HAP-1 (cell line): ENCODE measurements around the gene PALM.
"Not testable (repeated sequence)": the region's sequence is repeated elsewhere in the genome, so short reads cannot be mapped to it uniquely, and the experiment has no call there.

ENCODE experiments used
- DNase-seq, 2 experiments: peaks; one replicate each; pipeline ENCODE4 v3.0.0-alpha.2; 2016 to 2020; ENCODE audit warnings: low spot score in 2 of 2
- H3K27me3 ChIP-seq: fragments of 250-450 bp; sonication (Bioruptor Pico); 2 replicates; pipeline ENCODE4 v1.5.1; 2020; ENCODE audit warnings: low read depth, mild to moderate bottlenecking, moderate library complexity
- H3K36me3 ChIP-seq: fragments of 250-450 bp; sonication (Bioruptor Pico); replicated peaks from 2 replicates; pipeline ENCODE4 v1.5.1; 2020; ENCODE audit warnings: mild to moderate bottlenecking
- H3K4me1 ChIP-seq: fragments of 250-450 bp; sonication (Bioruptor Pico); 2 replicates; pipeline ENCODE4 v1.5.1; 2020; ENCODE audit warnings: mild to moderate bottlenecking
- H3K4me3 ChIP-seq: fragments of 250-450 bp; sonication (Bioruptor Pico); 2 replicates; pipeline ENCODE4 v1.5.1; 2020; ENCODE audit warnings: mild to moderate bottlenecking, moderate library complexity
- H3K9me3 ChIP-seq: fragments of 250-450 bp; sonication (Bioruptor Pico); 2 replicates; pipeline ENCODE4 v1.5.1; 2020; ENCODE audit warnings: mild to moderate bottlenecking, moderate library complexity
- in situ Hi-C: fragments of 300-500 bp; cut with MboI; formaldehyde crosslinking; loops from 3 replicates; pipeline ENCODE4 v1.14.3; 2020; ENCODE audit warnings: low sequenced_read_pairs, inconsistent platforms, mixed read lengths

The PALM gene, protein sequence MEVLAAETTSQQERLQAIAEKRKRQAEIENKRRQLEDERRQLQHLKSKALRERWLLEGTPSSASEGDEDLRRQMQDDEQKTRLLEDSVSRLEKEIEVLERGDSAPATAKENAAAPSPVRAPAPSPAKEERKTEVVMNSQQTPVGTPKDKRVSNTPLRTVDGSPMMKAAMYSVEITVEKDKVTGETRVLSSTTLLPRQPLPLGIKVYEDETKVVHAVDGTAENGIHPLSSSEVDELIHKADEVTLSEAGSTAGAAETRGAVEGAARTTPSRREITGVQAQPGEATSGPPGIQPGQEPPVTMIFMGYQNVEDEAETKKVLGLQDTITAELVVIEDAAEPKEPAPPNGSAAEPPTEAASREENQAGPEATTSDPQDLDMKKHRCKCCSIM

DNA sequence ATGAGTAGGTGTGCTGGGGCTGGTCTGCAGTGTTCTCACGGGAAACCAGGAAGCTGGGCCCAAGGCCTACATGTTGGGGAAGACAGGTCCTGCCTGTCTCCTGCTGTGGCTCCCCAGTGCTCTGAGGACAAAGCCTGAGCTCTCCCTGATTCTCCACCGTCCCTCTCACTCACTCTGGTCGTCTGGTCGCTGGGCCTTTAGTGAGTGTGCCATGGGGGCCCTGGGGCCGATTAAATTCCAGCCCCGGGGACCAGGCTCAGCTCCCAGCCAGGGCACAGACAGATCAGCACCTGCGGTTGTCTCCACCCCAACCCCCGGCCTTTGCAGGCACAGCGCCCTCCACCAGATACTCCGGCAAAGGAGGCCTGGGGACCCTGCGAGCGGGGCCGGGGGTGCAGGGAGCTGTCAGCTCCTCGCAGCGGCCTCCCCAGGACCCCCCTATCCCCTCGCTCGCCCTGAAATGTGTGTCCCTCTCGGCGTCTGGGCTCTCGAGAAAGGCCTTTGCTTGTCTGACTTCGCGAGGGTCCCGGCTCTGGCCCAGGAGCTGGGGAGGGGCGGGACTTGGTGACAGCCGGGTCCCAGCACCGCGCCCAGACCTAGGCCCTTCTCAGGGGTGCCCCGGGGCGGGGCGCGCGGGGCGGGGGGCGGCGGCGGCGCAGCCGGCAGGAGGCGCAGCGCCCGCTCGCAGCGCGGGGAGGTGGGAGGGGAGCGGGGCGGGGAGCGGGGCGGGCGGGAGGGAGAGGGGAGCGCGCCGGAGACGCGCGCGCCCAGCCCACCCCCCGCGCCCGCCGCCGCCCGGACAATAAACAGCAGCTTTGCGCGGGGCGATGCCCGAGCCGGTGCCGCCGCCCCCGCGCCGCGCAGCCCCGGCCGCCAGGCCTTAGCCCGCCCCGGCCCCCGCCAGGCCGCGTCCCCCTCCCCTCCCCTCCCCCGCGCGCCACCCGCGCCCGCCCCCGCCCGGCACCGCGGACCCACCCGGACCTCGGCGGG is at the start of gene PALM:
Gene PALM (plus strand): TSS at position 782 of the 990 bp plus-strand sequence. CDS start 212 bp downstream, outside the sequence.
- in situ Hi-C loops = no loop called here
- peak; percentile 35 to 80 for DNase-seq
- H3K27me3 ChIP-seq = no peaks in the 10 kb centered on the region
- no peaks in the 10 kb centered on the region for H3K9me3 ChIP-seq
- peaks cover 10% of the 10 kb centered on the region for H3K4me1 ChIP-seq
- no peaks in the 10 kb centered on the region for H3K36me3 ChIP-seq
- peak within 1 kb of the TSS; percentile 54 for H3K4me3 ChIP-seq

DNA sequence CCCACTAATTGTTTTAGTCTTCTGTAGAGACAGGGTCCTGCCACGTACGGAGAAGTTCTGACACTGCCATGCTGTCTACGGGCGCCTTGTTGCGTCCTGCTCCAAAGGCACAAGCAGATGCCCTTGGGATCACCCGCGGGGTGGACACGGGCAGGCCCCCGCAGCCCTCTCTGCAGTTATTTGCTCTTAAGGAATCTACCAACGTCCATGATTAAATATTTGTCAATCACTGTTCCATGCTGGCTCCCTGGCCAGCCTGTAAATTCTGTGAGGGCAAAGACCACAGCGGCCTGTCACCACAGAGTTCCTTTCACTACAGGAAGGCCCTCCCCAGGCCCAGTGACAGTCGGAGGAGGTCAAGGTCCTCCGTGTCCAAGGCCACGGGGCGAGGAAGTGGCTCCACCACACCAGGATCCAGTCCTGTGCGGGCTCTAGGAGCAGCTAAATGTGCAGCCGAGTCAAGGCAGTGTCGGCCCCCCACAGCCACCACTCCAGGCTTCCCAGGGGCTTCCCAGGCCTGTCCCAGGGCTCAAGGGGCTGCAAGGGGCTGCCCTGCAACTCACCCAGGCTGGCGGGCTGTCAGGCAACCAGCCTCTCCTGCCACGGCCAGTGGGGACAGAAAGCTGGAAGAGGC is 47.8 kb upstream of the PALM start:
- Histone ChIP-seq H3K9me3 (no peaks in the 10 kb centered on the region), H3K27me3 (no peaks in the 10 kb centered on the region), H3K4me1 (peaks cover 12% of the 10 kb centered on the region), H3K4me3 (peak overlapping the region; percentile 86), H3K36me3 (peaks cover 56% of the 10 kb centered on the region)
- no peak for DNase-seq
- in situ Hi-C loops = no loop called here

DNA sequence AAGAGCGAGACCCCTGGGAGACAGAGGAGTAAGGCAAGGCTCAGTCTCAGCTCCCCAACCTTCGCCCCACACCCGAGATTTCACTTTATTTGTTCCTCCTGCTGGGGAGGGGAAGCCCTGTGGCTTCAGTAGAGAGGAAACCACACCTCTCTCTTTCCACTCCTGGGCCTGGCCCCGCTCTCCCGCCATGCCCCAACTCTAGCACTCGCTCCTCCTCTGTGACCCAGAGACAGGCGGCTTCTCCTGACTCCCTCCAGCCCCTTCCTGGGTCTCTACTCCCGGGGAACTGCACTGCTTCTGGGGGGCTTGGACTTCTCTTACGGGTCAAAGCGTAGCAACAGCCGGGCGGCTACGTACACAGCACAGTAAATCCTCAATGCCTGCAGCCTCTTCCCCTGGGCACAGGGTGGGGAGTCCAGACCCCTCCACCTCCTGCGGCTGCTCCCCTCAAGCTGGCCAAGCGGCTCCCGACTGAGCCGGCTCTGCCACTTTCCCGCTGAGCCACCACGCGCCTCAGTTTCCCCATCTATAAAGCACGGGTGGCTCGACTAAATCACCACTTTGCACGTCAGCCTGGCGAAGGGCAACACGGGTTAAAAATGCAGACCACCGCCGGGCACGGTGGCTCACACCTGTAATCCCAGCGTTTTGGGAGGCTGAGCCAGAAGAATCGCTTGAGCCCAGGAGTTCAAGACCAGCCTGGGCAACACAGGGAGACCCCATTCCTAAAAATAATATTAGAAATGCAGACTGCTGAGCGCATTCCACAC is 47.1 kb upstream of the PALM start:
- Histone ChIP-seq H3K4me3 (peak overlapping the region; percentile 86), H3K9me3 (peaks cover 2% of the 10 kb centered on the region; the same call in 1 of the 2 replicates), H3K4me1 (peaks cover 12% of the 10 kb centered on the region), H3K27me3 (no peaks in the 10 kb centered on the region), H3K36me3 (peaks cover 51% of the 10 kb centered on the region)
- no peak for DNase-seq
- in situ Hi-C loops = no loop called here

DNA sequence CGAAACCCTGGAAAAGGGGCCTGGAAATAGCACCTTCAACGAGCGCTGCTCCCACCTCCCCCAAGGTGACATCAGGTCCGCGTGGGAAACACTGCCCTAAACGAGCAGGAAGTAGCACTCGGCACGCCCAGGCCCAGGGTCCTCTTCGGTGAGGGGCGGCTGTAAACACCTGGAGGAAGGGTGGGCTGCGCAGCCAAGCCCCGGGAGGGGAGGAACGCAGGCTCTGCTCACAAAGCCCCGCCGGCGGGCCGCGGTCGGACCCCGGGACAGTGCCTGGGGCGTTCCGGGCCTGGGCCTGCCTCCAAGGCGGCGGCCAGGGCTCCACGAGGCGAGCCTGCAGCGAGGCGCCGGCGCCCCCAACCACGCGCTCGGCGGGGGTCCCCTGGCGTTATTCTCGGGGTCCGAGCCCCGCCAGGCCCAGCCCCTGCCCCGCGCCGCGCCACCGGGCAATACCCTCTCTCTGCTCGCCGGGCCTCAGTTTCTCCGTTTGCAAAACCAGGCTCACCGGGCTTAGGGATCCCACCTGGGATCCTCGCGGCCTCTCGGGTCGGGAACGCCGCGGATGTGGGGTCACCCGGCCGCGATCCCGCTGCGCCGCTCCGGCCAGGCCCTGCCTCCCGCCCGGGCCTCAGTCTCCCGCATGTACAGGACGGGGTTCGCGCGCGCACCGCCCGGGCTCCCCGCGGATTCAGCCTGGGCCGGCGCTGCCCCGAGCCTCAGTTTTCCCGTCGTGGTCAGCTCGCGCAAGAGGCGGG is 46.4 kb upstream of the PALM start:
- Histone ChIP-seq H3K27me3 (no peaks in the 10 kb centered on the region), H3K9me3 (peaks cover 2% of the 10 kb centered on the region; the same call in 1 of the 2 replicates), H3K4me3 (peak overlapping the region; percentile 86), H3K4me1 (peaks cover 12% of the 10 kb centered on the region), H3K36me3 (peaks cover 45% of the 10 kb centered on the region)
- in situ Hi-C loops = no loop called here
- peak; percentile 30 to 75 for DNase-seq

DNA sequence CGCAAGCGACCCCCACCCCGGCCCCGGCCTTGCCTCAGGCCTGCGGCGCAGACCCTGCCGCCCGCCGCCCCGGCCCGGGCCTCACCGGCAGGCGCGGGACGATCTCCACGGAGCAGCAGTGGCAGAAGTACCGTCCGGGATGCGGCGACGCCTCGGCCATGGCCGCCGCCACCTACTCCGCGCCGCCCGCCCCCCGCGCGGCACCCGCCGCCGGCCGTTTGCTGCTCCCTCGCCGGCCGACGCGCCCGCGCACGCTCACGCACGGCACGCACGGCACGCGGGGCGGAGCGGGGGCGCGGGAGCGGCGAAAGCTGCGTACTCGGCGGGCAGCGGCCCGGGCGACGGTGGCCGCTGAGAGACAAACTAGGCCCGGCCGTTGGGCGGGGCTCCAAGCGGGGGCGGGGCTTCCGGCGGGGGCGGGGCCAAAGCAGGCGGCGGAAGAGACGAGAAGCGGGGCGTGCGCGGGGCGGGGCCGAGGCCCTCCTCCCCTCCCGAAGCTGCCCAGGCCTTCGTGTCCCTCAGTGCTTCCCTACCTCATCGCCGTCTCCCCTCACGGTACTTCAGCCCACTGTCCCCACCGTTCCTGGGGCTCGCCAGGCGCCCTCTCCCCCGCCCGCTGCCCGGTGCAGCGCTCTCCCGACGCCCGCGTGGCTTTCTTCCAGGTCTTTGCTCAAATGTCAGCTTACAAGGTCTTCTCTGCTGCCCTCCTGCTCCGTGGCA is 45.6 kb upstream of the PALM start, which contains the start of gene RNF126:
Gene RNF126 (minus strand): TSS at position 253 of the 720 bp plus-strand sequence. CDS start 93 bp downstream, at position 160.
- H3K4me1 ChIP-seq = peaks cover 12% of the 10 kb centered on the region
- peak; percentile 87 to 96 for DNase-seq
- in situ Hi-C loops = no loop called here
- H3K9me3 ChIP-seq = peaks cover 2% of the 10 kb centered on the region; the same call in 1 of the 2 replicates
- peaks cover 38% of the 10 kb centered on the region for H3K36me3 ChIP-seq
- peak within 1 kb of the TSS; percentile 86 for H3K4me3 ChIP-seq
- H3K27me3 ChIP-seq = no peaks in the 10 kb centered on the region

DNA sequence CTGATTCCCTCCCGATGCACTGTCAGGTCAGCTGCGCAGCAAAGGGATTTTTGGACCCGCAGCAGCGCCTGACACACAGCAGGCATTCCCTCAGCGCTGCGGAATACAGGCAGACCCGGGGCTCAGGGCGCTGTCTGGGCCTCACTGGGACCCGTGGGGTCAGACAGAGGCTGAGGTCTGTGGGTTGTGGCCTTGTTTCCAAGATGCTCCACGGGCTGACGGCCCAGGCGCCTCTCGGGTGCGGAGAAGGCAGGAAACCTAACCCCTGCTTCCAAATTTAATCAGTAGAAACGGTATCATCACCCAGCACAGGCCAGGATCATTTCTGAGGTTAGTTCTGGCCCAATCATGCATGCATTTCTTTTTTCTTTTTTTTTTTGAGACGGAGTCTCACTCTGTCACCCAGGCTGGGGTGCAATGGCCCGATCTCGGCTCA is 45.0 kb upstream of the PALM start:
- Histone ChIP-seq H3K36me3 (peaks cover 32% of the 10 kb centered on the region), H3K27me3 (no peaks in the 10 kb centered on the region), H3K4me3 (peak overlapping the region; percentile 28), H3K9me3 (peaks cover 4% of the 10 kb centered on the region; the same call in 1 of the 2 replicates), H3K4me1 (peaks cover 12% of the 10 kb centered on the region)
- DNase-seq = no peak
- in situ Hi-C loops = no loop called here

DNA sequence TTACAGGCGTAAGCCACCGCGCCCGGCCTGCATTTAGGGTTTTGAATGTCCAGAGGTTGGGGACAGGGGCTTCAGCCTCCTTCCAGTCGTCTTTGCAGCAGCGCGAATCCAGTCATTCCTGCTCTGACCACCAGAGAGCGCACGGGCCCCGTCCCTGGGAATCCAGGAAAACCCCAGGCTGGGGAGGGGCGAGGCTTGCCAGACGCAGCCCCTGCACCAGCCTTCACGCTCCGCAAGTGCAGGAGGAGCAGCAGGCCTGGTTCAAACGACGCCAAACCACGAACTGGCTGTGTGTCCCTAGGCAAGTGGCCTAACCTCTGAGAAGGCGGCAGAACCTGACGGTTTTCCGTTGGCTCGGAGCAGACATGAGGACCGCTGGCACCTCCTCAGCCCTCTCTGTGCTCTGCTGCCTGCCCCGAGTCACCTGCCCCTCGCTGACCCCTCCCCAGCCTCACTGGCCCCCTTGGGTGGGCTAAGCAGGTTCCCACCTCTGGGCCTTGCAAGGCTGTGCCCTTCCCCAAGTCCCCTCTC is 43.8 kb upstream of the PALM start:
- Histone ChIP-seq H3K4me1 (peaks cover 12% of the 10 kb centered on the region), H3K4me3 (no peak overlapping the region), H3K9me3 (peaks cover 11% of the 10 kb centered on the region), H3K27me3 (no peaks in the 10 kb centered on the region), H3K36me3 (peaks cover 26% of the 10 kb centered on the region)
- peak; percentile 82 to 97 for DNase-seq
- in situ Hi-C loops = loop anchor here (5.0 kb wide), 1 partner anchor 67 kb away; no protein-coding TSS in a partner anchor

DNA sequence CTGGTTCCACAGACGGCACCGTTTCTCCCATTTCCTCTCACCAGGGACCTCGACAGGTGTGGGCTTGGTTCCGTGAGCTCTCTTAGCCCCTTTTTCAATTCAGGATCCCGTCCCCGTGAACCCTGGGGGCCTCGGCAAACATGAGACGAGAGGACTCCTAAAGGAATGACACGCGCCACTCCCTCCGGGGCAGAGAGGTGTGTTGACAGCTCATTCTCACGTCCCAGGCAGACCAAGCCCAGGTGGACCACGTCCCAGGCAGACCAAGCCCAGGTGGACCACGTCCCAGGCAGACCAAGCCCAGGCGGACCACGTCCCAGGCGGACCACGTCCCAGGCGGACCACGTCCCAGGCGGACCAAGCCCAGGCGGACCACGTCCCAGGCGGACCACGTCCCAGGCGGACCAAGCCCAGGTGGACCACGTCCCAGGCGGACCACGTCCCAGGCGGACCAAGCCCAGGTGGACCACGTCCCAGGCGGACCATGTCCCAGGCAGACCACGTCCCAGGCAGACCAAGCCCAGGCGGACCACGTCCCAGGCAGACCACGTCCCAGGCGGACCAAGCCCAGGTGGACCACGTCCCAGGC is 41.7 kb upstream of the PALM start:
- H3K4me3 ChIP-seq, H3K27me3 ChIP-seq, H3K36me3 ChIP-seq, DNase-seq, H3K4me1 ChIP-seq: not testable (repeated sequence)
- in situ Hi-C loops = loop anchor here (5.0 kb wide), 1 partner anchor 65 kb away; no protein-coding TSS in a partner anchor
- peaks cover 11% of the 10 kb centered on the region for H3K9me3 ChIP-seq

DNA sequence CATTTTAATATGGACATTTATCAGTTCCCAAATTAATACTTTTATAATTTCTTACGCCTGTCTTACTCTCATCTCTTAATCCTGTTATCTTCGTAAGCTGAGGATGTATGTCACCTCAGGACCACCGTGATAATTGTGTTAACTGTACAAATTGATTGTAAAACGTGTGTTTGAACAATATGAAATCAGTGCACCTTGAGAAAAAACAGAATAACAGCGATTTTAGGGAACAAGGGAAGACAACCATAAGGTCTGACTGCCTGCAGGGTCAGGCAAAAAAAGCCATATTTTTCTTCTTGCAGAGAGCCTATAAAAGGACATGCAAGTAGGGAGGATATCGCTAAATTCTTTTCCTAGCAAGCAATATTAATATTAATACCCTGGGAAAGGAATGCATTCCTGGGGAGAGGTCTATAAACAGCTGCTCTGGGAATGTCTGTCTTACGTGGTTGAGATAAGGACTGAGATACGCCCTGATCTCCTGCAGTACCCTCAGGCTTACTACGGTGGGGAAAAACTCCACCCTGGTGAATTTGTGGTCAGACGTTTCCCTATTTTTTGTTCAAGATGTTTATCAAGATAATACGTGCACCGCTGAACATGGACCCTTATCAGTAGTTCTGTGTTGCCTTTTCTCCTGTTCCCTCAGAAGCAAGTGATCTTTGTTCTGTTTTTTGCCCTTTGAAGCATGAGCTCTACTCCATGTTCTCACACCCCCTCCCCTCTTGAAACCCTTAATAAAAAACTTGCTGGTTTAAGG is 39.9 kb upstream of the PALM start:
- in situ Hi-C loops = loop anchor here (5.0 kb wide), 1 partner anchor 63 kb away; no protein-coding TSS in a partner anchor

DNA sequence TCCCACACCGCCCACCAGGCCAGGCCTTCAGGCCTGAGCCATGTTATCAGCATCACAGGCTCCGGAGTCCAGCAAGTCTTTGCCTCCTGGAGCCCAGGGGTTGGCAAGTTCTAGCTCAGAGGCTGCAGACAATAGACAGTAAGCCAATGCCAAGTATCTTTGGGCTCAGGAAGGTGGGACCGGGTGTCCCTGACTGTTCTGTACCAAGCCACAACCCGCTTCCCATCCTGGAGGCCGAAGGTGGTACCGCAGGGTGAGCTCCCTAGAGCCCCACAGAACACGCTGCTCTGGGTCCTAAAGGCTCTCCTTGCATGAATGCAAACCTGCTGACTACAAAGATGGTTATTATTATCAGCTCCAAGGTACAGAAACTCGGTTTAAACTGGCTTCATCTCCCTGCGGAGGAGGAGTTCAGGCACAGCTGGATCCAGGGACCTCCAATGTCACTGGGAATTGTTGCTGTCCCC is 38.1 kb upstream of the PALM start:
- no peak overlapping the region for H3K4me3 ChIP-seq
- no peak for DNase-seq
- no peaks in the 10 kb centered on the region for H3K36me3 ChIP-seq
- no peaks in the 10 kb centered on the region for H3K4me1 ChIP-seq
- in situ Hi-C loops = no loop called here
- peaks cover 11% of the 10 kb centered on the region for H3K9me3 ChIP-seq
- H3K27me3 ChIP-seq = peaks cover 6% of the 10 kb centered on the region

More for the DNA sequence above, 39.9 kb upstream of the PALM start:
- peaks cover 11% of the 10 kb centered on the region for H3K9me3 ChIP-seq
- H3K27me3 ChIP-seq, H3K4me1 ChIP-seq, H3K36me3 ChIP-seq, DNase-seq, H3K4me3 ChIP-seq: not testable (repeated sequence)
